Astrocyte (in vitro differentiated cells and primary cell): ENCODE data around the gene COPS4. TPM values are rescaled to one million over a fixed set of nuclear protein-coding genes. Genes with fewer than 3 reads are reported as not detected.

Source experiments
- DNase-seq: peaks from one replicate; pipeline ENCODE4 v3.0.0-alpha.2; 2010; ENCODE audit warnings: low read depth
- FAIRE-seq: peaks from 2 replicates; lab custom pipeline; 2011; peaks lifted over from hg19 to GRCh38; lab: Jason Lieb, UNC
- H2AFZ ChIP-seq: 2 replicates; pipeline ENCODE4 v1.6.0; 2012; ENCODE audit warnings: low read depth, low read length, inconsistent platforms
- H3K27ac ChIP-seq: 2 replicates; pipeline ENCODE4 v1.5.1; 2011; ENCODE audit warnings: low read depth, low read length, inconsistent platforms
- H3K27me3 ChIP-seq: 2 replicates; pipeline ENCODE4 v1.6.0; 2011; ENCODE audit warnings: low read length, inconsistent platforms; ENCODE audit not compliant: insufficient read depth
- H3K36me3 ChIP-seq: 2 replicates; pipeline ENCODE4 v1.5.1; 2011; ENCODE audit warnings: low read length, inconsistent platforms; ENCODE audit not compliant: insufficient read depth
- H3K4me1 ChIP-seq: 2 replicates; pipeline ENCODE4 v1.5.1; 2011; ENCODE audit warnings: low read length, inconsistent platforms; ENCODE audit not compliant: insufficient read depth
- H3K4me2 ChIP-seq: 2 replicates; pipeline ENCODE4 v1.6.0; 2012; ENCODE audit warnings: low read length, inconsistent platforms
- H3K4me3 ChIP-seq: 2 replicates; pipeline ENCODE4 v1.5.1; 2011; ENCODE audit warnings: low read depth, mild to moderate bottlenecking, low read length, inconsistent platforms; ENCODE audit not compliant: insufficient read depth
- H3K79me2 ChIP-seq: 2 replicates; pipeline ENCODE4 v1.6.0; 2012; ENCODE audit warnings: mild to moderate bottlenecking, low read length, inconsistent platforms; ENCODE audit not compliant: insufficient read depth
- H3K9ac ChIP-seq: 2 replicates; pipeline ENCODE4 v1.6.0; 2012; ENCODE audit warnings: mild to moderate bottlenecking, low read length, inconsistent platforms
- H3K9me3 ChIP-seq: 2 replicates; pipeline ENCODE4 v1.5.1; 2012; ENCODE audit warnings: low read depth, mild to moderate bottlenecking, low read length, inconsistent platforms; ENCODE audit not compliant: insufficient read depth
- H4K20me1 ChIP-seq: 2 replicates; pipeline ENCODE4 v1.6.0; 2012; ENCODE audit warnings: low read length, inconsistent platforms; ENCODE audit not compliant: insufficient read depth
- H3K27ac Mint-ChIP-seq: one replicate; pipeline ENCODE4 v1.8.0; 2021; ENCODE audit warnings: mild to moderate bottlenecking, mixed read lengths; ENCODE audit not compliant: unreplicated experiment
- H3K27me3 Mint-ChIP-seq: one replicate; pipeline ENCODE4 v1.8.0; 2021; ENCODE audit warnings: low read depth, mixed read lengths; ENCODE audit not compliant: unreplicated experiment
- H3K36me3 Mint-ChIP-seq: one replicate; pipeline ENCODE4 v1.8.0; 2021; ENCODE audit warnings: low read depth, mixed read lengths; ENCODE audit not compliant: unreplicated experiment
- H3K4me1 Mint-ChIP-seq: one replicate; pipeline ENCODE4 v1.8.0; 2021; ENCODE audit warnings: low read depth, mixed read lengths; ENCODE audit not compliant: unreplicated experiment
- H3K4me3 Mint-ChIP-seq: one replicate; pipeline ENCODE4 v1.8.0; 2021; ENCODE audit warnings: mild to moderate bottlenecking, moderate library complexity, mixed read lengths; ENCODE audit not compliant: unreplicated experiment
- H3K9me3 Mint-ChIP-seq: one replicate; pipeline ENCODE4 v1.8.0; 2021; ENCODE audit warnings: mild to moderate bottlenecking, mixed read lengths; ENCODE audit not compliant: unreplicated experiment
- CTCF ChIP-seq: IDR thresholded peaks from 2 replicates; pipeline ENCODE4 v1.5.1; 2011; ENCODE audit warnings: low read depth, mild to moderate bottlenecking, inconsistent platforms, low read length, moderate library complexity; ENCODE audit not compliant: insufficient read depth
- EZH2 ChIP-seq: IDR thresholded peaks from 2 replicates; pipeline ENCODE4 v1.6.1; 2012; ENCODE audit warnings: mild to moderate bottlenecking, low read length, inconsistent platforms; ENCODE audit not compliant: insufficient read depth
- total RNA-seq: library from RNA; stranded (reverse); gene quantifications from 2 replicates; pipeline ENCODE4 v1.2.1, GENCODE V29; 2021

COPS4 gene
- total RNA-seq, 1 donor from 2014 or later, result 39.3 TPM

DNA sequence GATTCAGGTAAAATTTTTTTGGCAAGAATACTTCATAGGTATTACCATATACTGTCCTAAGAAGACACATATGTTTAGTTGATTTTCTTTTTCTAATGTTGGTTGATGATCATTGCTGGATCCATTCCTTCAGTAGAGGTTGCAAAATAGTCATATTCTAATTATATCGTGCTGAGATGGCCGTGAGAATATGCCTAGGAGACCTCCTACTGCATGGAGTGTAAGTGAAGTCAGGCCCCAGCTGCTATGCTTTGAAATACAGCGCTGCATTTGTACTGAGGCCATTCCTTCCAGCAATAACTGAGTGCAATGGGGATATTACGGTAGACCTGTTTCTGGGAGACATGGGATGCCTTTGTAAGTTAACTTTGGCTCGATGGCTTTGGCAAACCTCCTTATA, 86.3 kb downstream of the COPS4 start:
- Histone ChIP-seq H3K27me3 (no peaks in the 10 kb centered on the region), H3K36me3 (no peaks in the 10 kb centered on the region), H3K79me2 (no peaks in the 10 kb centered on the region), H3K27ac (no peak overlapping the region), H3K4me2 (no peak overlapping the region), H3K9ac (no peak overlapping the region), H3K4me1 (no peaks in the 10 kb centered on the region), H4K20me1 (no peaks in the 10 kb centered on the region), H3K4me3 (no peak overlapping the region), H2AFZ (no peak overlapping the region), H3K9me3 (no peaks in the 10 kb centered on the region)
- Mint-ChIP-seq H3K27ac (no peak overlapping the region), H3K27me3 (no peaks in the 10 kb centered on the region), H3K4me1 (peaks cover under 1% of the 10 kb centered on the region), H3K9me3 (peaks cover 6% of the 10 kb centered on the region), H3K36me3 (no peaks in the 10 kb centered on the region), H3K4me3 (no peak overlapping the region)
- no peak for DNase-seq
- TF ChIP-seq CTCF (no peak), EZH2 (no peak)
- FAIRE-seq, result no peak

DNA sequence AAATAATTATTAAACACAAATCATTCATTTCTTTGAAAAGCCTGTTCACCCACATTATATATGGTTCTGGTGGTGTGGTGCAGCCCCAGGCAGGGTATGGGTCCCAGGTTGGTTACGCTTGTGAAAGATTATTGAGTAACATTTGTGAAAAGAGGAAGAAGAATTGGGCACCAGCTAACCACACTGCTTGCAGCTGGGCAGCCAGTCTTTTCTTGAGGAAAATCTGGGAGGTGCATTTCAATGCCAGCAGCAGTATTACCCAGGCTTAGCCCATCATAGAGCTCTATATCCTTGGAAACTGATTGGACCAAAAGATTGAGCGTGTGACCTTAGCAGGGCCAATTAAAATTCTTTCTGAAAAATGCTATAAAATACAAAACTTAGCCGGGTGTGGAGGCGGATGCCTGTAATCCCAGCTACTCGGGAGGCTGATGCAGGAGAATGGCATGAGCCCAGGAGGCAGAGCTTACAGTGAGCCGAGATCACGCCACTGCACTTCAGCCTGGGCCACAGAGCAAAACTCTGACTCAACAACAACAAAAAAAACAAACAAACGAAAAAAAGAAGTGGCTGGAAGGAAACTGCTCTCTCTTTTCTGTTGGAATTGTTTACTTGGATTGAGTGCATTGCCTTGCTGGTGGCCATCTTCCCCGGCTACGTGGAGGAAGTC, 89.3 kb downstream of the COPS4 start:
- Histone ChIP-seq H4K20me1 (no peaks in the 10 kb centered on the region), H3K4me1 (no peaks in the 10 kb centered on the region), H3K4me3 (no peak overlapping the region), H3K9me3 (no peaks in the 10 kb centered on the region), H3K79me2 (no peaks in the 10 kb centered on the region), H3K9ac (no peak overlapping the region), H3K27ac (no peak overlapping the region), H2AFZ (no peak overlapping the region), H3K36me3 (no peaks in the 10 kb centered on the region), H3K4me2 (no peak overlapping the region), H3K27me3 (no peaks in the 10 kb centered on the region)
- peaks cover 10% of the 10 kb centered on the region for H3K9me3 Mint-ChIP-seq
- no peak overlapping the region for H3K4me3 Mint-ChIP-seq
- no peaks in the 10 kb centered on the region for H3K27me3 Mint-ChIP-seq
- peaks cover 6% of the 10 kb centered on the region for H3K4me1 Mint-ChIP-seq
- H3K36me3 Mint-ChIP-seq, result no peaks in the 10 kb centered on the region
- no peak overlapping the region for H3K27ac Mint-ChIP-seq
- DNase-seq (no peak), FAIRE-seq (no peak)
- TF ChIP-seq CTCF, result no peak
- TF ChIP-seq EZH2, result no peak

Other genes with a start within 250 kb of the COPS4 start
- 61.7 and 63.1 TPM in 2 replicates for gene SCD5, start 236.4 kb upstream of the COPS4 start, total RNA-seq
- gene SEC31A, start 144.0 kb upstream of the COPS4 start, total RNA-seq, result 471 and 483 TPM in 2 replicates
- 2.8 and 3.3 TPM in 2 replicates for gene THAP9, start 134.4 kb upstream of the COPS4 start, total RNA-seq
- gene LIN54, start 24.4 kb upstream of the COPS4 start, total RNA-seq, result 9.6 and 11.1 TPM in 2 replicates
- 19.5 and 27.8 TPM in 2 replicates for gene PLAC8, start 79.5 kb downstream of the COPS4 start, total RNA-seq
- gene COQ2, start 249.6 kb downstream of the COPS4 start, total RNA-seq, result 8.2 and 8.7 TPM in 2 replicates